ENCODE data around the gene LIX1. TPM values are rescaled to one million over a fixed set of nuclear protein-coding genes. Genes with fewer than 3 reads are reported as not detected.

The LIX1 gene
- total and polyA plus RNA-seq, 2 donors (not counting 1 experiment from before 2014, with no cell fraction given): not detected

GRCh38 chr5:97072696-97073095 is 69.7 kb downstream of the LIX1 start:
- no peak overlapping the region for H3K4me3 ChIP-seq (replicated peaks in 1 of 4; ENCODE audit: control extremely low read depth in 1 of 4, insufficient read depth in 1 of 4, low read depth in 3 of 4, low read length in 4 of 4)
- no peaks in the 10 kb centered on the region for H3K4me1 ChIP-seq (ENCODE audit: control insufficient read depth, extremely low read depth, insufficient read depth, low read length)
- no peak overlapping the region for H2AFZ ChIP-seq (ENCODE audit: low read length)
- no peak for DNase-seq (ENCODE audit: low read depth in 2 of 2)
- H3K79me2 ChIP-seq (ENCODE audit: control insufficient read depth, insufficient read depth, low read length): no peaks in the 10 kb centered on the region
- TF ChIP-seq CTCF (conservative IDR thresholded peaks at IDR 0.05 in 1 of 2, IDR thresholded peaks at IDR 0.05 in 1 of 2; ENCODE audit: low read depth in 1 of 2, low read length in 2 of 2): no peak
- no peak for TF ChIP-seq EZH2 (IDR thresholded peaks at IDR 0.05; ENCODE audit: low read length, missing control alignments)
- no peak overlapping the region for H3K9ac ChIP-seq (ENCODE audit: insufficient read depth, low read length)
- no peaks in the 10 kb centered on the region for H3K9me3 ChIP-seq (ENCODE audit: control insufficient read depth, insufficient read depth, low read depth, low read length)
- H3K27ac ChIP-seq (ENCODE audit: insufficient read depth, low read length): no peak overlapping the region
- H4K20me1 ChIP-seq (ENCODE audit: control insufficient read depth, extremely low read depth, insufficient read depth, low read length): no peaks in the 10 kb centered on the region
- no peaks in the 10 kb centered on the region for H3K27me3 ChIP-seq (ENCODE audit: control insufficient read depth, insufficient read depth, low read length)
- no peak overlapping the region for H3K4me2 ChIP-seq (ENCODE audit: extremely low read depth, insufficient read depth, low read length)
- no peaks in the 10 kb centered on the region for H3K36me3 ChIP-seq (ENCODE audit: control insufficient read depth, insufficient read depth, low read length)

DNA sequence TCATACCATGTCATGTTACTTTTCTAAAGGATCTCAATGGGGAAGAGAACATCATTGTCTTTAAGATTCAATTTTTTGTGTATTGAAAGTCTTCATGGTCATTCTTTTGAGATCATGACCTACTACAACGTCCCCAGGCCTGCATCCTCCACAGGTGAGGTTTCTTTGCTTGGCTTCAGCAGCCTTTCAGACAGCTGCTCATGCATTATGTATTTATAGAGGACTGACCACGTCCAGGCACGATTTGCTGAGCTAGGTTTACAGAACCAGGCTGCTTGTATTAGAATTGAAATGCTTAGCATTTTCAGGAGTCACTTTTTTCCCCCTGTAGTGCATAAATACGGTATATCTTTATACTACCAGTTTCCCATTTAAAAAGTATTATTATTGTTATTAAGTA is 70.4 kb downstream of the LIX1 start:
- Histone ChIP-seq H3K36me3 (ENCODE audit: control insufficient read depth, insufficient read depth, low read length) (no peaks in the 10 kb centered on the region), H3K9ac (ENCODE audit: insufficient read depth, low read length) (no peak overlapping the region), H3K9me3 (ENCODE audit: control insufficient read depth, insufficient read depth, low read depth, low read length) (no peaks in the 10 kb centered on the region), H3K4me2 (ENCODE audit: extremely low read depth, insufficient read depth, low read length) (no peak overlapping the region), H3K27me3 (ENCODE audit: control insufficient read depth, insufficient read depth, low read length) (no peaks in the 10 kb centered on the region), H3K79me2 (ENCODE audit: control insufficient read depth, insufficient read depth, low read length) (no peaks in the 10 kb centered on the region), H3K27ac (ENCODE audit: insufficient read depth, low read length) (no peak overlapping the region), H3K4me1 (ENCODE audit: control insufficient read depth, extremely low read depth, insufficient read depth, low read length) (no peaks in the 10 kb centered on the region), H3K4me3 (replicated peaks in 1 of 4; ENCODE audit: control extremely low read depth in 1 of 4, insufficient read depth in 1 of 4, low read depth in 3 of 4, low read length in 4 of 4) (no peak overlapping the region), H4K20me1 (ENCODE audit: control insufficient read depth, extremely low read depth, insufficient read depth, low read length) (no peaks in the 10 kb centered on the region), H2AFZ (ENCODE audit: low read length) (no peak overlapping the region)
- DNase-seq (ENCODE audit: low read depth in 2 of 2): no peak
- no peak for TF ChIP-seq CTCF (conservative IDR thresholded peaks at IDR 0.05 in 1 of 2, IDR thresholded peaks at IDR 0.05 in 1 of 2; ENCODE audit: low read depth in 1 of 2, low read length in 2 of 2)
- TF ChIP-seq EZH2 (IDR thresholded peaks at IDR 0.05; ENCODE audit: low read length, missing control alignments): no peak

DNA sequence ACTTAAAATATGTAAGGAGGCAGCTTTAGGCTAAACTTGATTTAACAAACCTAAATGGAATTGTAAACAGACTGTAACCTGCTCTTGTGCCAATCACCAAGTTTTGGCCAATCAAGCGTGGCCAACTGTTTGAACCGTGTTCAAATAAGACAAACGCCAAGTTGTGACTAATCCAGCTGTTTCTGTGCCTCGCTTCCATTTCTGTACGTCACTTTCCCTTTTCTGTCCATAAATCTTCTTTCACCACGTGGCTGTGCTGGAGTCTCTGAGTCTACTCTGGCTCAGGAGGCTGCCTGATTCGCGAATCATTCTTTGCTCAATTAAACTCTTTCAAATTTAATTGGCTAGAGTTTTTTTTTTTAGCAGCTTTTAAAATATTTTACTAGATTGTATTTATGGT is 71.3 kb downstream of the LIX1 start:
- Histone ChIP-seq H3K9me3 (ENCODE audit: control insufficient read depth, insufficient read depth, low read depth, low read length) (no peaks in the 10 kb centered on the region), H3K4me3 (replicated peaks in 1 of 4; ENCODE audit: control extremely low read depth in 1 of 4, insufficient read depth in 1 of 4, low read depth in 3 of 4, low read length in 4 of 4) (no peak overlapping the region), H3K36me3 (ENCODE audit: control insufficient read depth, insufficient read depth, low read length) (no peaks in the 10 kb centered on the region), H3K27me3 (ENCODE audit: control insufficient read depth, insufficient read depth, low read length) (no peaks in the 10 kb centered on the region), H3K27ac (ENCODE audit: insufficient read depth, low read length) (no peak overlapping the region), H3K4me2 (ENCODE audit: extremely low read depth, insufficient read depth, low read length) (peak overlapping the region; percentile 58), H3K79me2 (ENCODE audit: control insufficient read depth, insufficient read depth, low read length) (no peaks in the 10 kb centered on the region), H4K20me1 (ENCODE audit: control insufficient read depth, extremely low read depth, insufficient read depth, low read length) (no peaks in the 10 kb centered on the region), H3K9ac (ENCODE audit: insufficient read depth, low read length) (no peak overlapping the region), H2AFZ (ENCODE audit: low read length) (no peak overlapping the region), H3K4me1 (ENCODE audit: control insufficient read depth, extremely low read depth, insufficient read depth, low read length) (no peaks in the 10 kb centered on the region)
- DNase-seq (ENCODE audit: low read depth in 2 of 2): peak; percentile 77 to 98
- TF ChIP-seq EZH2 (IDR thresholded peaks at IDR 0.05; ENCODE audit: low read length, missing control alignments) (no peak), CTCF (conservative IDR thresholded peaks at IDR 0.05 in 1 of 2, IDR thresholded peaks at IDR 0.05 in 1 of 2; ENCODE audit: low read depth in 1 of 2, low read length in 2 of 2) (no peak)
